H9 (cell line): ENCODE measurements around the gene EID2. TPM values are rescaled to one million over a fixed set of nuclear protein-coding genes. Genes with fewer than 3 reads are reported as not detected.

Experiments used
- DNase-seq: peaks from one replicate; pipeline ENCODE4 v3.0.0-alpha.2; 2017
- H2AFZ ChIP-seq: one replicate; pipeline ENCODE4 v1.6.1; 2013; ENCODE audit warnings: mild to moderate bottlenecking, low read length, control low read depth, moderate library complexity
- H2AK5ac ChIP-seq: 2 replicates; pipeline ENCODE4 v1.6.1; 2013; ENCODE audit warnings: low read length, control low read depth, mixed read lengths; ENCODE audit not compliant: insufficient read length
- H2BK120ac ChIP-seq: one replicate; pipeline ENCODE4 v1.6.1; 2013; ENCODE audit warnings: low read depth, mild to moderate bottlenecking, low read length, control low read depth, inconsistent platforms; ENCODE audit not compliant: poor library complexity, severe bottlenecking
- H2BK12ac ChIP-seq: 2 replicates; pipeline ENCODE4 v1.6.1; 2013; ENCODE audit warnings: low read length, control low read depth, mixed read lengths, low read depth; ENCODE audit not compliant: insufficient read length
- H2BK15ac ChIP-seq: 2 replicates; pipeline ENCODE4 v1.6.1; 2013; ENCODE audit warnings: low read depth, low read length, control low read depth
- H2BK20ac ChIP-seq: one replicate; pipeline ENCODE4 v1.6.1; 2013; ENCODE audit warnings: low read depth, mild to moderate bottlenecking, low read length, control low read depth, inconsistent platforms; ENCODE audit not compliant: poor library complexity, severe bottlenecking
- H2BK5ac ChIP-seq: 2 replicates; pipeline ENCODE4 v1.6.1; 2013; ENCODE audit warnings: low read length, control low read depth, mixed read lengths; ENCODE audit not compliant: insufficient read length
- H3K14ac ChIP-seq: 2 replicates; pipeline ENCODE4 v1.6.1; 2013; ENCODE audit warnings: low read length, control low read depth; ENCODE audit not compliant: insufficient read depth
- H3K18ac ChIP-seq: 2 replicates; pipeline ENCODE4 v1.6.1; 2013; ENCODE audit warnings: low read depth, mild to moderate bottlenecking, mixed read lengths, low read length, control low read depth; ENCODE audit not compliant: insufficient read length
- H3K23ac ChIP-seq: 2 replicates; pipeline ENCODE4 v1.6.1; 2013; ENCODE audit warnings: low read length, control low read depth, mixed read lengths, low read depth; ENCODE audit not compliant: insufficient read length
- H3K23me2 ChIP-seq: 2 replicates; pipeline ENCODE4 v1.6.1; 2013; ENCODE audit warnings: low read depth, mild to moderate bottlenecking, mixed read lengths, low read length, control low read depth; ENCODE audit not compliant: insufficient read length, poor library complexity, severe bottlenecking
- H3K27ac ChIP-seq: 2 replicates; pipeline ENCODE4 v1.5.1; 2013; ENCODE audit warnings: low read length, control low read depth, mixed read lengths, low read depth; ENCODE audit not compliant: insufficient read length
- H3K27me3 ChIP-seq: 2 replicates; pipeline ENCODE4 v1.6.1; 2013; ENCODE audit warnings: low read length, control low read depth, inconsistent platforms; ENCODE audit not compliant: insufficient read depth
- H3K4ac ChIP-seq: 2 replicates; pipeline ENCODE4 v1.6.1; 2013; ENCODE audit warnings: low read depth, mild to moderate bottlenecking, control low read depth, inconsistent platforms, low read length, moderate library complexity
- H3K4me1 ChIP-seq: 2 replicates; pipeline ENCODE4 v1.6.1; 2013; ENCODE audit warnings: low read length, control low read depth, inconsistent platforms; ENCODE audit not compliant: insufficient read depth
- H3K4me2 ChIP-seq: 2 replicates; pipeline ENCODE4 v1.6.1; 2013; ENCODE audit warnings: low read length, control low read depth, mixed read lengths; ENCODE audit not compliant: insufficient read length, insufficient read depth
- H3K56ac ChIP-seq: 2 replicates; pipeline ENCODE4 v1.6.1; 2013; ENCODE audit warnings: low read depth, mild to moderate bottlenecking, mixed read lengths, low read length, control low read depth; ENCODE audit not compliant: insufficient read length
- H3K79me1 ChIP-seq: 2 replicates; pipeline ENCODE4 v1.6.1; 2013; ENCODE audit warnings: low read depth, mild to moderate bottlenecking, moderate library complexity, low read length, control low read depth, inconsistent platforms; ENCODE audit not compliant: insufficient read depth, poor library complexity, severe bottlenecking
- H3K79me2 ChIP-seq: 2 replicates; pipeline ENCODE4 v1.6.1; 2013; ENCODE audit warnings: low read length, control low read depth, inconsistent platforms; ENCODE audit not compliant: insufficient read depth
- H3K9ac ChIP-seq: 2 replicates; pipeline ENCODE4 v1.6.1; 2013; ENCODE audit warnings: low read length, control low read depth, mixed read lengths; ENCODE audit not compliant: insufficient read length; ENCODE audit errors: extremely low read depth
- H3K9me3 ChIP-seq: one replicate; pipeline ENCODE4 v1.6.1; 2013; ENCODE audit warnings: low read depth, low read length, inconsistent platforms; ENCODE audit not compliant: control insufficient read depth
- H3T11ph ChIP-seq: one replicate; pipeline ENCODE4 v1.6.1; 2013; ENCODE audit warnings: mild to moderate bottlenecking, low read length, control low read depth, inconsistent platforms
- H4K20me1 ChIP-seq: one replicate; pipeline ENCODE4 v1.6.1; 2013; ENCODE audit not compliant: control insufficient read depth, insufficient read length, insufficient read depth
- H4K5ac ChIP-seq: 2 replicates; pipeline ENCODE4 v1.6.1; 2013; ENCODE audit warnings: low read depth, mild to moderate bottlenecking, mixed read lengths, low read length, control low read depth; ENCODE audit not compliant: insufficient read length
- H4K8ac ChIP-seq: replicated peaks from 2 replicates; pipeline ENCODE4 v1.6.1; 2013; ENCODE audit warnings: low read length, control low read depth, mixed read lengths, low read depth; ENCODE audit not compliant: insufficient read length
- H4K91ac ChIP-seq: 2 replicates; pipeline ENCODE4 v1.6.1; 2013; ENCODE audit warnings: low read depth, mild to moderate bottlenecking, moderate library complexity, mixed read lengths, low read length, control low read depth; ENCODE audit not compliant: insufficient read length
- H3K27ac Mint-ChIP-seq, 3 experiments: 2 replicates in 2 of 3; 3 replicates in 1 of 3; pipeline ENCODE4 v1.8.0; 2020 to 2021; ENCODE audit warnings: mixed read lengths in 3 of 3, mild to moderate bottlenecking in 1 of 3, moderate library complexity in 1 of 3
- H3K27me3 Mint-ChIP-seq: 2 replicates; pipeline ENCODE4 v1.8.0; 2021; ENCODE audit warnings: low read depth, mild to moderate bottlenecking, moderate library complexity, mixed read lengths
- H3K36me3 Mint-ChIP-seq, 3 experiments: 2 replicates in 2 of 3; 3 replicates in 1 of 3; pipeline ENCODE4 v1.8.0; 2020 to 2021; ENCODE audit warnings: low read depth in 3 of 3, mixed read lengths in 3 of 3; ENCODE audit not compliant: insufficient read depth in 1 of 3
- H3K4me1 Mint-ChIP-seq, 2 experiments: 2 replicates each; pipeline ENCODE4 v1.8.0; 2020; ENCODE audit warnings: mixed read lengths in 2 of 2
- H3K4me3 Mint-ChIP-seq, 2 experiments: 2 replicates in 1 of 2; 3 replicates in 1 of 2; pipeline ENCODE4 v1.8.0; 2020 to 2021; ENCODE audit warnings: mild to moderate bottlenecking in 2 of 2, mixed read lengths in 2 of 2, moderate library complexity in 1 of 2
- H3K9me3 Mint-ChIP-seq, 2 experiments: 2 replicates in 1 of 2; 3 replicates in 1 of 2; pipeline ENCODE4 v1.8.0; 2020; ENCODE audit warnings: mild to moderate bottlenecking in 2 of 2, mixed read lengths in 2 of 2, moderate library complexity in 1 of 2
- WGBS: extraction: QIAGEN DNeasy Blood & Tissue Kit; methylation state at CpG from one replicate; pipeline ENCODE4 v1.1.7; 2013; ENCODE audit warnings: missing lambda C conversion rate, low lambda C conversion rate, mixed read lengths; ENCODE audit not compliant: insufficient read length; ENCODE audit errors: extremely low coverage; 5-methylcytosine and 5-hydroxymethylcytosine counted together
- total RNA-seq: library from RNA; stranded (reverse); gene quantifications from 2 replicates; pipeline ENCODE4 v1.2.1, GENCODE V29; 2021
- TF ChIP-seq, protein P1 (sequence below): fragments of 200-600 bp; sonication (generic); conservative IDR thresholded peaks from 3 replicates; pipeline ENCODE4 v1.8.0; 2021; ENCODE audit warnings: antibody characterized with exemption, mild to moderate bottlenecking

EID2 gene
- total RNA-seq, 1 experiment from 2014 or later, result 18.8 TPM

GRCh38 chr19:39499932-39500331 lies 40.0 kb downstream of the EID2 start:
- Histone ChIP-seq H2BK5ac (no peak overlapping the region), H4K5ac (no peak overlapping the region), H3T11ph (no peak overlapping the region), H3K4me1 (no peaks in the 10 kb centered on the region), H3K23me2 (peaks cover 10% of the 10 kb centered on the region), H3K27ac (no peak overlapping the region), H3K9ac (no peak overlapping the region), H3K56ac (no peak overlapping the region), H3K23ac (no peak overlapping the region), H2BK20ac (no peak overlapping the region), H2AFZ (no peak overlapping the region), H3K79me1 (no peaks in the 10 kb centered on the region), H4K91ac (no peak overlapping the region), H3K27me3 (peaks cover 8% of the 10 kb centered on the region; the same call in 1 of the 2 replicates), H3K9me3 (no peaks in the 10 kb centered on the region), H3K14ac (no peak overlapping the region), H4K20me1 (no peaks in the 10 kb centered on the region), H4K8ac (no peak overlapping the region), H3K4ac (no peak overlapping the region), H3K4me2 (peak overlapping the region; percentile 91), H2BK12ac (no peak overlapping the region), H2BK15ac (no peak overlapping the region), H2BK120ac (no peak overlapping the region), H2AK5ac (no peak overlapping the region), H3K79me2 (no peaks in the 10 kb centered on the region), H3K18ac (no peak overlapping the region)
- peaks cover 4 to 9% of the 10 kb centered on the region in 2 experiments for H3K9me3 Mint-ChIP-seq
- whole genome bisulfite sequencing, result no CpG with 5 or more reads among the region's 8 CpGs
- H3K36me3 Mint-ChIP-seq, result peaks cover 0 to 15% (median 0%) of the 10 kb centered on the region in 3 experiments; a peak in 3 of 7 replicates
- H3K4me3 Mint-ChIP-seq, result peak overlapping the region in 1 of 2 experiments; percentile 84; a peak in 4 of 5 replicates
- DNase-seq, result no peak
- peaks cover 83% of the 10 kb centered on the region for H3K27me3 Mint-ChIP-seq
- H3K4me1 Mint-ChIP-seq, result peaks cover 9 to 15% of the 10 kb centered on the region in 2 experiments
- H3K27ac Mint-ChIP-seq, result no peak overlapping the region
- TF ChIP-seq, protein P1, sequence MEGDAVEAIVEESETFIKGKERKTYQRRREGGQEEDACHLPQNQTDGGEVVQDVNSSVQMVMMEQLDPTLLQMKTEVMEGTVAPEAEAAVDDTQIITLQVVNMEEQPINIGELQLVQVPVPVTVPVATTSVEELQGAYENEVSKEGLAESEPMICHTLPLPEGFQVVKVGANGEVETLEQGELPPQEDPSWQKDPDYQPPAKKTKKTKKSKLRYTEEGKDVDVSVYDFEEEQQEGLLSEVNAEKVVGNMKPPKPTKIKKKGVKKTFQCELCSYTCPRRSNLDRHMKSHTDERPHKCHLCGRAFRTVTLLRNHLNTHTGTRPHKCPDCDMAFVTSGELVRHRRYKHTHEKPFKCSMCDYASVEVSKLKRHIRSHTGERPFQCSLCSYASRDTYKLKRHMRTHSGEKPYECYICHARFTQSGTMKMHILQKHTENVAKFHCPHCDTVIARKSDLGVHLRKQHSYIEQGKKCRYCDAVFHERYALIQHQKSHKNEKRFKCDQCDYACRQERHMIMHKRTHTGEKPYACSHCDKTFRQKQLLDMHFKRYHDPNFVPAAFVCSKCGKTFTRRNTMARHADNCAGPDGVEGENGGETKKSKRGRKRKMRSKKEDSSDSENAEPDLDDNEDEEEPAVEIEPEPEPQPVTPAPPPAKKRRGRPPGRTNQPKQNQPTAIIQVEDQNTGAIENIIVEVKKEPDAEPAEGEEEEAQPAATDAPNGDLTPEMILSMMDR, result no peak
